ENCODE data around the gene CREB3L1.

DNA sequence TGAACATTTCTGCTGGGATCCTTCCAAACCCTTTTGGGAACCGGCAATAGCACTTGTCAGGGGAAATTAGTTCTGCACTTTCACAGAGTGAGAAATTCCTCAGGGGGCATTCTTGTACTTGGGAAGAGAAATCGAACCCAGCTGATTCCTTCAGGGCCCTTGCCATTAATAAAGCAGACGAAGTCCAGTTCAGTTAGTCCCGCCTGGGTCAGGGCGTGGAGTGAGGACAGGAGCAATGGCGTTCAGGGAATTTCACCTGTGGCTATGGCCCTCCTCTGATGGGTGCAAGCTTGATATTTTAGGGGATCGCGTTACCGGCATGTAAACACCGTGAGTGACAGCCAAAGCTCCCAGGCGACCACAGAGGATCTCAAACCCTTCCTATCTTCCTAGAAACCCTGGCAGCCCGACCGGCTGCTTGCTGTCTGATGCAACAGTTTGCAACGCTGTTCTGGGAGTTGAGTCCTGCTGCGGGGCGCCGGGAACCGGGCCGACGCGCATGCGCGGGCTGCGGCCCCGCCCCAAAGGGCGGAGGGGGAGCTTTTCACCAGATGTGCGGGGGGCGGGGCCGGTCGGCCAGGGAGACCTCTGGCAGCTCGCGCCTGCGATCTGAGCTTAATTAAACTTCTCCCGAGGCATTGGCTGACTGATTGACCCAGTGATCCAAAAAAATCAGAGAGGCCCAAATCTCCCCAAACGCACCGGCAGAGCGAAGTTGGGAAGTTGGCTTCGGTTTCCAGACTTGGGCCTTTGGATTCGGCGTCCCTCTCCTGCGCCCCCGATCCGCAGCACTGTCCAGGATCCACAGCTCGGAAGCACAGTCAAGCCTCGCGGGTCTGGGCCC lies 34.3 kb upstream of the CREB3L1 start:
- TF ChIP-seq, protein P1, sequence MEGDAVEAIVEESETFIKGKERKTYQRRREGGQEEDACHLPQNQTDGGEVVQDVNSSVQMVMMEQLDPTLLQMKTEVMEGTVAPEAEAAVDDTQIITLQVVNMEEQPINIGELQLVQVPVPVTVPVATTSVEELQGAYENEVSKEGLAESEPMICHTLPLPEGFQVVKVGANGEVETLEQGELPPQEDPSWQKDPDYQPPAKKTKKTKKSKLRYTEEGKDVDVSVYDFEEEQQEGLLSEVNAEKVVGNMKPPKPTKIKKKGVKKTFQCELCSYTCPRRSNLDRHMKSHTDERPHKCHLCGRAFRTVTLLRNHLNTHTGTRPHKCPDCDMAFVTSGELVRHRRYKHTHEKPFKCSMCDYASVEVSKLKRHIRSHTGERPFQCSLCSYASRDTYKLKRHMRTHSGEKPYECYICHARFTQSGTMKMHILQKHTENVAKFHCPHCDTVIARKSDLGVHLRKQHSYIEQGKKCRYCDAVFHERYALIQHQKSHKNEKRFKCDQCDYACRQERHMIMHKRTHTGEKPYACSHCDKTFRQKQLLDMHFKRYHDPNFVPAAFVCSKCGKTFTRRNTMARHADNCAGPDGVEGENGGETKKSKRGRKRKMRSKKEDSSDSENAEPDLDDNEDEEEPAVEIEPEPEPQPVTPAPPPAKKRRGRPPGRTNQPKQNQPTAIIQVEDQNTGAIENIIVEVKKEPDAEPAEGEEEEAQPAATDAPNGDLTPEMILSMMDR (conservative IDR thresholded peaks at IDR 0.05; ENCODE audit: low read length), result no peak
- TF ChIP-seq EZH2phosphoT487 (IDR thresholded peaks at IDR 0.05; ENCODE audit: borderline replicate concordance), result no peak

Measured in Loucy (cell line).